ENCODE data around the gene CAMK2A. TPM values are rescaled to one million over a fixed set of nuclear protein-coding genes. Genes with fewer than 3 reads are reported as not detected.

The CAMK2A gene
- total RNA-seq, 3 donors from 2014 or later (not counting 1 experiment from before 2014, with no cell fraction given), result 0.38 TPM; not detected in 2

DNA sequence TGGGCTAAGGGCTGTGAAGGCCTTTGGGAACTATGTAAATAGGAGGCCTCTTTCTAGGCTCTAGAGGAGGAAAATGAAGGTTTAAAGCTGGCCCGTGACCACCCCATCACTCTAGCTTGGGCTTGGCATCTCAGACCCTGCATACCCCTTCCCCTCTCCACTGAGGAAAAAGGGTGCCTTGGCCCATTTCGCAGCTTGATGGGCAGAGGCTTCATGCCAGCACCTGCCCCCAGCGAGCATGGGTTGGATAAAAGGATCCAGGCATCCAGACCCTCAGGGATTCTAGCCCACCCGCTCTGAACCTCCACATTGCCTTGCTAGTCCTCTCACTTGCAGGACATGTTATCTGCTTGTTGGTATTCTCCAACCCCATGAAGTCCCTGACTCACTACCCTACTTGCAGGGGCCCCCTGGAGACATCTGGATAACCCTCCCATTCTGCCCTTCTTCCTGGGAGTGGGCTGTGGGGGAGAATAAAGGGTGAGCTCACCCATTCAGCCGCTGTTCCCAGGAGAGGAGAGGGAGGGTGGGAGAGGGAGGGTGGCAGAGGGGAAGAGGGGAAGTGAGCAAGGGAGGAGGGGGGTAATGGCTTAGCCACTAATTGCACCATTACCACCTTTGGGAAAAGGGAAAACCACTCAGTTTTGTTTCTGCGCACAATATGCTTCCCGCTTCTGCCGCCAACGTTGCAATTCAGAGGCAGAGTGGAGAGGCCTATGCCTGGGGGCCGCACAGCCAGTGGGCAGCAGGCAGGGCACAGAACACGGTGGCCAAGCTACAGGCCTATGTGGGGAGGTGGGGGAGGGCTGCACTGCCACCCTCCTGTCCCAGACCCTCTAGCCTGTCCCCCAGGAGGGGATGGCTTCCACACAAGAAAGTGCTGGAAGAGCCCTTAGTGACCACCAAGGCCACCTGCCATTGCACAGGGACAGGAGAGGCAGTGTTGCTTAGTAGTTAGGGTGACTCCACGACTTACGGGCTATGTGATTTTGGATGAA lies 2.1 kb upstream of the CAMK2A start:
- TF ChIP-seq, protein P1, sequence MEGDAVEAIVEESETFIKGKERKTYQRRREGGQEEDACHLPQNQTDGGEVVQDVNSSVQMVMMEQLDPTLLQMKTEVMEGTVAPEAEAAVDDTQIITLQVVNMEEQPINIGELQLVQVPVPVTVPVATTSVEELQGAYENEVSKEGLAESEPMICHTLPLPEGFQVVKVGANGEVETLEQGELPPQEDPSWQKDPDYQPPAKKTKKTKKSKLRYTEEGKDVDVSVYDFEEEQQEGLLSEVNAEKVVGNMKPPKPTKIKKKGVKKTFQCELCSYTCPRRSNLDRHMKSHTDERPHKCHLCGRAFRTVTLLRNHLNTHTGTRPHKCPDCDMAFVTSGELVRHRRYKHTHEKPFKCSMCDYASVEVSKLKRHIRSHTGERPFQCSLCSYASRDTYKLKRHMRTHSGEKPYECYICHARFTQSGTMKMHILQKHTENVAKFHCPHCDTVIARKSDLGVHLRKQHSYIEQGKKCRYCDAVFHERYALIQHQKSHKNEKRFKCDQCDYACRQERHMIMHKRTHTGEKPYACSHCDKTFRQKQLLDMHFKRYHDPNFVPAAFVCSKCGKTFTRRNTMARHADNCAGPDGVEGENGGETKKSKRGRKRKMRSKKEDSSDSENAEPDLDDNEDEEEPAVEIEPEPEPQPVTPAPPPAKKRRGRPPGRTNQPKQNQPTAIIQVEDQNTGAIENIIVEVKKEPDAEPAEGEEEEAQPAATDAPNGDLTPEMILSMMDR (IDR thresholded peaks at IDR 0.05), result no peak
- H3K9me3 ChIP-seq (ENCODE audit: control insufficient read depth, insufficient read depth, low read length), result no peaks in the 10 kb centered on the region
- intact Hi-C loops (cut with micrococcal nuclease), result no loop called here
- no peak for ATAC-seq
- H3K27me3 Mint-ChIP-seq (ENCODE audit: low read depth in 2 of 2), result peaks cover 9 to 14% of the 10 kb centered on the region in 2 donors
- 81% methylated on average over 13 of the region's 13 CpGs for WGBS (ENCODE audit: insufficient coverage)
- H3K27me3 ChIP-seq (ENCODE audit: control insufficient read depth, insufficient read depth, low read length), result no peaks in the 10 kb centered on the region
- H3K36me3 Mint-ChIP-seq, result no peaks in the 10 kb centered on the region
- no peak for DNase-seq
- no peak overlapping the region for H3K4me3 ChIP-seq (ENCODE audit: low read length)
- no peaks in the 10 kb centered on the region for H3K36me3 ChIP-seq (ENCODE audit: control insufficient read depth, insufficient read depth, low read length)
- no peaks in the 10 kb centered on the region for H3K4me1 ChIP-seq (ENCODE audit: control insufficient read depth, insufficient read depth, low read length)
- H3K27ac ChIP-seq (ENCODE audit: low read length), result no peak overlapping the region
- H3K9me3 Mint-ChIP-seq, result no peaks in the 10 kb centered on the region
- no peak overlapping the region for H3K27ac Mint-ChIP-seq
- no peaks in the 10 kb centered on the region for H3K4me1 Mint-ChIP-seq
- H3K4me3 Mint-ChIP-seq, result no peak overlapping the region

DNA sequence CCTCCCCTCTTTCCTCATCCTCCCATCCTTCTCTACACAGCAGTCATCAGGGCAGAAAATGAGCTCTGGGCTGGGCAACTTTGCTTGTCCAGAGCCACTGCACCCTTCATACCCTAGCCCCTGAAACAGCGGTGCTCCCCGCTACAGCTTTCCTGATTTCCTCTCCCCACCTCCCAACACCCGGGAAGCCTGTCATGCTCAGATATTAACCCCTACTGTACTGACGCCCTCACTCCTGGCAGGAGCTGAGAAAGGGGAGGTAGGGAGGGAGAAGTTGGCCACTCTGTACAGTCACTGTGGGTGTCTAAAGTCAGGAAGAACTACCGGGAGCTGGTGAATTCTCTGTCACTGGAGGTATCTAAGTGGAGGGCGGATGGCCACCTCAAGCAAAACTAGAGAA lies 782 bp downstream of the CAMK2A start:
- no peak for ATAC-seq
- 72% methylated on average over 4 of the region's 6 CpGs for WGBS (ENCODE audit: insufficient coverage)
- intact Hi-C loops (cut with micrococcal nuclease), result no loop called here
- H3K36me3 ChIP-seq (ENCODE audit: control insufficient read depth, insufficient read depth, low read length), result no peaks in the 10 kb centered on the region
- H3K9me3 ChIP-seq (ENCODE audit: control insufficient read depth, insufficient read depth, low read length), result no peaks in the 10 kb centered on the region
- no peak for DNase-seq
- Mint-ChIP-seq H3K9me3 (no peaks in the 10 kb centered on the region), H3K4me1 (no peaks in the 10 kb centered on the region), H3K27ac (no peak overlapping the region), H3K36me3 (no peaks in the 10 kb centered on the region), H3K27me3 (ENCODE audit: low read depth in 2 of 2) (peaks cover 9 to 14% of the 10 kb centered on the region in 2 donors), H3K4me3 (no peak overlapping the region)
- TF ChIP-seq, protein P1 (IDR thresholded peaks at IDR 0.05), result no peak
- no peak overlapping the region for H3K4me3 ChIP-seq (ENCODE audit: low read length)
- H3K4me1 ChIP-seq (ENCODE audit: control insufficient read depth, insufficient read depth, low read length), result no peaks in the 10 kb centered on the region
- H3K27me3 ChIP-seq (ENCODE audit: control insufficient read depth, insufficient read depth, low read length), result no peaks in the 10 kb centered on the region
- H3K27ac ChIP-seq (ENCODE audit: low read length), result no peak overlapping the region

DNA sequence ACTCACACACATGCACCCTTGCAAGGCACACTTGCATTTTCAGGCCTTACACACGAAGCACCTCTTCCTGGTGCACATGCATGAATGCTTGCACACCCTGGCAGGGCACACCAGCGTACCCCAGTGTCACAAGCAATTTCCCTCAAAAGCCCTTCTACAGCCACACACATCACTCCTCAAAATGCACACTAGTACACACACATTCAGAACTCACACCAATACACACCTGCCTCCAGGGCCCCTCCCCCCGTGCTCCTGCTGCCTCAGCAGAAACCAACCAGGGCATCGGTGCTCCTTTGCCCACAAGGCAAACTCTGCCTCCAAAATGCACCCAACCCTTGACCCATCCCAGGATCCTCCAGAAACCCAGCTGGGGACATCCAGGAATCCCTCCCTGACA lies 1.2 kb downstream of the CAMK2A start:
- H3K36me3 ChIP-seq (ENCODE audit: control insufficient read depth, insufficient read depth, low read length), result no peaks in the 10 kb centered on the region
- H3K9me3 ChIP-seq (ENCODE audit: control insufficient read depth, insufficient read depth, low read length), result no peaks in the 10 kb centered on the region
- no peaks in the 10 kb centered on the region for H3K27me3 ChIP-seq (ENCODE audit: control insufficient read depth, insufficient read depth, low read length)
- Mint-ChIP-seq H3K4me3 (no peak overlapping the region), H3K27ac (no peak overlapping the region), H3K36me3 (no peaks in the 10 kb centered on the region), H3K9me3 (no peaks in the 10 kb centered on the region), H3K27me3 (ENCODE audit: low read depth in 2 of 2) (peaks cover 9 to 14% of the 10 kb centered on the region in 2 donors), H3K4me1 (no peaks in the 10 kb centered on the region)
- ATAC-seq (no peak), DNase-seq (no peak)
- 88% methylated on average over 4 of the region's 4 CpGs for WGBS (ENCODE audit: insufficient coverage)
- no peak overlapping the region for H3K4me3 ChIP-seq (ENCODE audit: low read length)
- no peaks in the 10 kb centered on the region for H3K4me1 ChIP-seq (ENCODE audit: control insufficient read depth, insufficient read depth, low read length)
- TF ChIP-seq, protein P1 (IDR thresholded peaks at IDR 0.05), result no peak
- no peak overlapping the region for H3K27ac ChIP-seq (ENCODE audit: low read length)
- intact Hi-C loops (cut with micrococcal nuclease), result no loop called here
